Progenitor cell of endocrine pancreas (in vitro differentiated cells): ENCODE results near the gene LHX3. TPM values are rescaled to one million over a fixed set of nuclear protein-coding genes. Genes with fewer than 3 reads are reported as not detected.
A peak's percentile ranks its signal among the peaks of the same experiment; 100 is the strongest.

Source experiments
- DNase-seq: peaks from one replicate; pipeline ENCODE4 v3.0.0; 2021; ENCODE audit warnings: low spot score; ENCODE audit not compliant: unreplicated experiment
- H3K27ac Mint-ChIP-seq: 2 replicates; pipeline ENCODE4 v1.8.0; 2021; ENCODE audit warnings: mild to moderate bottlenecking, moderate library complexity, mixed read lengths
- H3K27me3 Mint-ChIP-seq: 2 replicates; pipeline ENCODE4 v1.8.0; 2021; ENCODE audit warnings: mixed read lengths
- H3K36me3 Mint-ChIP-seq: 2 replicates; pipeline ENCODE4 v1.8.0; 2022; ENCODE audit warnings: mixed read lengths; ENCODE audit not compliant: insufficient read depth
- H3K4me1 Mint-ChIP-seq: 2 replicates; pipeline ENCODE4 v1.8.0; 2021; ENCODE audit warnings: low read depth, mixed read lengths
- H3K4me3 Mint-ChIP-seq: 2 replicates; pipeline ENCODE4 v1.8.0; 2021; ENCODE audit warnings: low read depth, mild to moderate bottlenecking, moderate library complexity, mixed read lengths
- H3K9me3 Mint-ChIP-seq: 2 replicates; pipeline ENCODE4 v1.8.0; 2021; ENCODE audit warnings: low read depth, mixed read lengths
- total RNA-seq: library from RNA; stranded (reverse); gene quantifications from 2 replicates; pipeline ENCODE4 v1.2.1, GENCODE V29; 2021
- TF ChIP-seq, protein P1 (sequence below): fragments of 200-600 bp; sonication (generic); IDR thresholded peaks from one replicate; pipeline ENCODE4 v1.5.0; 2021; ENCODE audit warnings: antibody characterized with exemption, mild to moderate bottlenecking; ENCODE audit not compliant: unreplicated experiment

Gene LHX3
- total RNA-seq, 1 donor from 2014 or later = not detected

- no peak overlapping the region for H3K4me3 Mint-ChIP-seq
- H3K27me3 Mint-ChIP-seq = peaks cover 14% of the 10 kb centered on the region
- no peaks in the 10 kb centered on the region for H3K9me3 Mint-ChIP-seq
- no peak for DNase-seq
- H3K27ac Mint-ChIP-seq = peak overlapping the region; percentile 46
- peaks cover 14% of the 10 kb centered on the region for H3K4me1 Mint-ChIP-seq
- no peaks in the 10 kb centered on the region for H3K36me3 Mint-ChIP-seq
- TF ChIP-seq, protein P1, sequence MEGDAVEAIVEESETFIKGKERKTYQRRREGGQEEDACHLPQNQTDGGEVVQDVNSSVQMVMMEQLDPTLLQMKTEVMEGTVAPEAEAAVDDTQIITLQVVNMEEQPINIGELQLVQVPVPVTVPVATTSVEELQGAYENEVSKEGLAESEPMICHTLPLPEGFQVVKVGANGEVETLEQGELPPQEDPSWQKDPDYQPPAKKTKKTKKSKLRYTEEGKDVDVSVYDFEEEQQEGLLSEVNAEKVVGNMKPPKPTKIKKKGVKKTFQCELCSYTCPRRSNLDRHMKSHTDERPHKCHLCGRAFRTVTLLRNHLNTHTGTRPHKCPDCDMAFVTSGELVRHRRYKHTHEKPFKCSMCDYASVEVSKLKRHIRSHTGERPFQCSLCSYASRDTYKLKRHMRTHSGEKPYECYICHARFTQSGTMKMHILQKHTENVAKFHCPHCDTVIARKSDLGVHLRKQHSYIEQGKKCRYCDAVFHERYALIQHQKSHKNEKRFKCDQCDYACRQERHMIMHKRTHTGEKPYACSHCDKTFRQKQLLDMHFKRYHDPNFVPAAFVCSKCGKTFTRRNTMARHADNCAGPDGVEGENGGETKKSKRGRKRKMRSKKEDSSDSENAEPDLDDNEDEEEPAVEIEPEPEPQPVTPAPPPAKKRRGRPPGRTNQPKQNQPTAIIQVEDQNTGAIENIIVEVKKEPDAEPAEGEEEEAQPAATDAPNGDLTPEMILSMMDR = no peak
Measured at GRCh38 chr9:136179101-136179616, 25.8 kb downstream of the LHX3 start.

- Mint-ChIP-seq H3K4me3 (no peak overlapping the region), H3K36me3 (no peaks in the 10 kb centered on the region), H3K27me3 (peaks cover 14% of the 10 kb centered on the region), H3K9me3 (no peaks in the 10 kb centered on the region), H3K27ac (no peak overlapping the region), H3K4me1 (peaks cover 14% of the 10 kb centered on the region)
- no peak for DNase-seq
- TF ChIP-seq, protein P1 = no peak
Measured at GRCh38 chr9:136178773-136179075, 26.2 kb downstream of the LHX3 start.

DNA sequence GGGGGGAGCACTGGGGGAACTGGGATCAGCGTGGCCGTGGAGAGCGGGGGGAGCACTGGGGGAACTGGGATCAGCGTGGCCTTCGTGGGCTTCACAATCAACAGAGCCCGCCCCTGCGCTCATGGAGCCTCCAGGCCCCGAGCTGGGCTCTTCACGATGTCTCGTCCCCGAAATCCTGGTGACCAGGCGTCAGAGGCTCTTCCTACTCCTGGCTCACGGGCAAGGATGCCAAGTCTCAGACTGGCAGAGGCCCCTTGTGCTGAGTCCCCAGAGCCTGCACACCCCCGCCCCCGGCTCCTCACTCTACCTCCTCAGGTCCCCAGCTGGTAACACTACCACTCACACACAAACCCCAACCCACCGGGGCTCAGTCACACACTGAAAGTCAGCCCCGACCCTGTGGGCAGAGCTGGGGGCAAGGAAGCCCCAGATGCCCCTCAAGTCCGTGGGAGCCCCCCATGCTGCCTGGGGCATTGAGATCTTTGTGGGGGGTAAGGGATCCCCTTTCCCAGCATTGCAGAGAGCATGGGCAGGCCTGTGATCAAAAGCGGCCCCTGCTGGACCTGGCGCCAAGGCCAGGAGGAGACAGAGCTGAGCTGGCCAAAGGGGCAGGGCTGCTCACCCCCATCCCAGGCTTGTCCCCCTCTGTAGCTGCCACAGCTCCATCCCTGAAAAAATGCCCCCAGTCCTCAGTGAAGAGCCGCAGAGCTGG is 26.7 kb downstream of the LHX3 start:
- Mint-ChIP-seq H3K36me3 (no peaks in the 10 kb centered on the region), H3K9me3 (no peaks in the 10 kb centered on the region), H3K27ac (no peak overlapping the region), H3K4me1 (peaks cover 14% of the 10 kb centered on the region), H3K4me3 (no peak overlapping the region), H3K27me3 (peaks cover 15% of the 10 kb centered on the region)
- DNase-seq = no peak
- TF ChIP-seq, protein P1 = no peak

GRCh38 chr9:136177224-136177623 is 27.7 kb downstream of the LHX3 start:
- DNase-seq = no peak
- peak overlapping the region; percentile 59 for H3K27ac Mint-ChIP-seq
- H3K9me3 Mint-ChIP-seq = no peaks in the 10 kb centered on the region
- peaks cover 14% of the 10 kb centered on the region for H3K27me3 Mint-ChIP-seq
- TF ChIP-seq, protein P1 = no peak
- H3K4me1 Mint-ChIP-seq = peaks cover 16% of the 10 kb centered on the region
- no peak overlapping the region for H3K4me3 Mint-ChIP-seq
- no peaks in the 10 kb centered on the region for H3K36me3 Mint-ChIP-seq

GRCh38 chr9:136175616-136176197 is 29.2 kb downstream of the LHX3 start:
- Mint-ChIP-seq H3K9me3 (no peaks in the 10 kb centered on the region), H3K27me3 (peaks cover 10% of the 10 kb centered on the region), H3K4me1 (peaks cover 29% of the 10 kb centered on the region), H3K36me3 (no peaks in the 10 kb centered on the region), H3K27ac (no peak overlapping the region), H3K4me3 (no peak overlapping the region)
- DNase-seq = no peak
- TF ChIP-seq, protein P1 = no peak
